Activated CD4-positive, alpha-beta T cell treated with anti-CD3 and anti-CD28 coated beads, Interleukin-2, amount 50 U/mL, for 24 hours (primary cell): ENCODE results near the gene ADPRHL1.
A peak's percentile ranks its signal among the peaks of the same experiment; 100 is the strongest.
"Not testable (repeated sequence)": the region's sequence is repeated elsewhere in the genome, so short reads cannot be mapped to it uniquely, and the experiment has no call there.

Experiments used
- DNase-seq, 2 donors: peaks; one replicate each; pipeline ENCODE4 v3.0.0-alpha.2; 2020; ENCODE audit warnings: low read depth in 1 of 2, low spot score in 1 of 2

The ADPRHL1 gene

GRCh38 chr13:113403255-113404104 lies 49.8 kb downstream of the ADPRHL1 start:
- DNase-seq, result no peak

- no peak for DNase-seq
These were observed 50.6 kb downstream of the ADPRHL1 start for GRCh38 chr13:113402471-113403254.

- DNase-seq, result no peak
These were observed 51.6 kb downstream of the ADPRHL1 start for GRCh38 chr13:113401452-113402415.

GRCh38 chr13:113400621-113401451 lies 52.5 kb downstream of the ADPRHL1 start:
- DNase-seq, result no peak

- no peak for DNase-seq
These were observed 53.5 kb downstream of the ADPRHL1 start for GRCh38 chr13:113399755-113400149.

- DNase-seq, result no peak
These were observed 54.1 kb downstream of the ADPRHL1 start for GRCh38 chr13:113398963-113399754.

- DNase-seq, result no peak
These were observed 55.5 kb downstream of the ADPRHL1 start for GRCh38 chr13:113397608-113398425.

GRCh38 chr13:113394339-113394640 lies 59.0 kb downstream of the ADPRHL1 start:
- DNase-seq, result no peak

- peak; percentile 73 to 74 for DNase-seq
These were observed 59.5 kb downstream of the ADPRHL1 start for GRCh38 chr13:113393563-113394338.

GRCh38 chr13:113393226-113393562 lies 60.1 kb downstream of the ADPRHL1 start:
- no peak for DNase-seq

GRCh38 chr13:113390874-113391497 lies 62.3 kb downstream of the ADPRHL1 start:
- DNase-seq, result no peak

GRCh38 chr13:113389586-113389985 lies 63.7 kb downstream of the ADPRHL1 start:
- DNase-seq, result not testable (repeated sequence)

GRCh38 chr13:113387396-113387795 lies 65.9 kb downstream of the ADPRHL1 start:
- no peak for DNase-seq

- no peak for DNase-seq
These were observed 70.2 kb downstream of the ADPRHL1 start for GRCh38 chr13:113383089-113383488.

- DNase-seq, result not testable (repeated sequence)
These were observed 70.7 kb downstream of the ADPRHL1 start for GRCh38 chr13:113382542-113382941.

- DNase-seq, result no peak
These were observed 74.5 kb downstream of the ADPRHL1 start for GRCh38 chr13:113378825-113379224.

GRCh38 chr13:113374511-113375175 lies 78.6 kb downstream of the ADPRHL1 start:
- DNase-seq, result no peak
